Urinary bladder (tissue), 4 donors: ENCODE results near the gene CA5A. TPM values are rescaled to one million over a fixed set of nuclear protein-coding genes. Genes with fewer than 3 reads are reported as not detected.

Experiments
- DNase-seq: peaks from one replicate; pipeline ENCODE4 v3.0.0-alpha.2; 2015; ENCODE audit errors: extremely low spot score
- H3K27ac ChIP-seq: one replicate; pipeline ENCODE4 v1.5.1; 2013; ENCODE audit warnings: low read depth, mild to moderate bottlenecking, moderate library complexity
- H3K36me3 ChIP-seq: one replicate; pipeline ENCODE4 v1.6.1; 2013; ENCODE audit warnings: mild to moderate bottlenecking, moderate library complexity; ENCODE audit not compliant: insufficient read depth
- H3K4me1 ChIP-seq: one replicate; pipeline ENCODE4 v1.6.1; 2013; ENCODE audit warnings: mild to moderate bottlenecking, moderate library complexity; ENCODE audit not compliant: insufficient read depth
- H3K4me3 ChIP-seq: one replicate; pipeline ENCODE4 v1.5.1; 2013; ENCODE audit warnings: low read depth, low read length
- WGBS: extraction: QIAGEN DNeasy Blood & Tissue Kit; methylation state at CpG from one replicate; pipeline ENCODE4 v1.1.7; 2013; 5-methylcytosine and 5-hydroxymethylcytosine counted together
- polyA plus RNA-seq: library from polyadenylated mRNA; stranded (reverse); fragments of 200-250 nt; gene quantifications from one replicate; pipeline ENCODE4 v1.2.3, GENCODE V29; 2013
- total RNA-seq: library from RNA; depleted of rRNA; stranded (reverse); fragments of >200 nt; gene quantifications from one replicate; pipeline ENCODE4 v1.2.3, GENCODE V29; 2014
- donor health status: healthy with polysubstance abuse.
- donor health status: healthy.

The CA5A gene
- total and polyA plus RNA-seq, 2 donors, result not detected

DNA sequence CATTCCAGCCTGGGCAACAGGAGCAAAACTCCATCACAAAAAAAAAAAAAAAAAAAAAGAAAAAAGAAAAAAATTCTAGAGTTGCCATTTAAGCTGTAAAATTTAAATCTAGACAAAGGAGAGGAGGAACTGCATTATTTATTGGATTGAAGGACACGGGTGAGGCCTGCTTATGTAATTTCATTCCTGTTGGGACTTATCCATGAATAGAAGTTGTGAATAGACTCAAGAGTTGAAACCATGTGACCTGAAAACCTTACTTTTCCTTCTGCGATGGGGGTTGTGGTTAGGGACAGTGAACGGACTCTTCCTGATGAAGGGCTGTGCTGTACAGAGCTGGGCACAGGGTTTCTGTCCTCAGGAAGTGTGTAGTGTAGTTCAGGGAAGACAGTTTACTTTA is 37.4 kb upstream of the CA5A start:
- no peak for DNase-seq
- Histone ChIP-seq H3K4me1 (no peaks in the 10 kb centered on the region), H3K36me3 (no peaks in the 10 kb centered on the region), H3K27ac (no peak overlapping the region), H3K4me3 (no peak overlapping the region)
- WGBS, result 82% methylated on average over 3 of the region's 3 CpGs

DNA sequence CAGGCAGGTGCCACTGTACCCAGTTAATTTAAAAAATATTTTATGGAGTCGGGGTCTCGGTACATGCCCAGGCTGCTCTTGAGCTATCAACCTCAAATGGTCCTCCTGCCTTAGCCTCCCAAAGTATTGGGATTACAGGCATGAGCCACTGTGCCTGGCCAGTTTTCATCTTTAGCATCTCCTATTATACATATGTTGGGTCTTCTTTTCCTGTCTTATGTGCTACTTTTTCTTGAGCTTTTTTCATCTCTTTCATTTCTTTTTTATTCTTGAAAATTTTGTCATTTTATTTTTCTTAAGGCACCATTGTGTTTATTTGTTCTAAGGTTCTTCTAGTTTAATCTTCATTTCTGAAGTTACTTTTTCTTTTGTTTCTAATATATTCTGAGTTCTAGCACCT is 35.6 kb upstream of the CA5A start:
- Histone ChIP-seq H3K36me3 (no peaks in the 10 kb centered on the region), H3K27ac (no peak overlapping the region), H3K4me3 (no peak overlapping the region), H3K4me1 (no peaks in the 10 kb centered on the region)
- no peak for DNase-seq
- 96% methylated on average over 2 of the region's 2 CpGs for WGBS

DNA sequence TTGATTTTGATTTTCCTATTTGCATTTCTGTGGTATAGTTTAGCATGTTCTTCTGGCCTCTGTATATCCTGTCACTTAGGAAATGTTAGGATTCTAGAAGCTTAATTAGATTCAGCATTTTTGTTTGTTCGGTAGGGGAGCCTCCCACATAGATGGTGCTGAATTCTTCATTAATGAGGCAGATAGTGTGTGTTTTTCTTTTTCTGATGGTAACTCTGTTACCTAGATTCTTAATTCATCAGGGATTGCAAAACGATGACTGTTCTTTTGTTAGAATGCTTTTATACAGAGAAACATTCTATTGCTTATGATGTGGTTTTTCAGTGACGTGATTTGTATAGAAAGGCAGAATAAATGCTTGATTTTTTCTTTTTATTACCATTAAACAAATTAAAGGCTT is 33.9 kb upstream of the CA5A start:
- Histone ChIP-seq H3K27ac (no peak overlapping the region), H3K4me3 (no peak overlapping the region), H3K36me3 (no peaks in the 10 kb centered on the region), H3K4me1 (peaks cover 2% of the 10 kb centered on the region)
- 74% methylated on average over 3 of the region's 3 CpGs for WGBS
- no peak for DNase-seq

DNA sequence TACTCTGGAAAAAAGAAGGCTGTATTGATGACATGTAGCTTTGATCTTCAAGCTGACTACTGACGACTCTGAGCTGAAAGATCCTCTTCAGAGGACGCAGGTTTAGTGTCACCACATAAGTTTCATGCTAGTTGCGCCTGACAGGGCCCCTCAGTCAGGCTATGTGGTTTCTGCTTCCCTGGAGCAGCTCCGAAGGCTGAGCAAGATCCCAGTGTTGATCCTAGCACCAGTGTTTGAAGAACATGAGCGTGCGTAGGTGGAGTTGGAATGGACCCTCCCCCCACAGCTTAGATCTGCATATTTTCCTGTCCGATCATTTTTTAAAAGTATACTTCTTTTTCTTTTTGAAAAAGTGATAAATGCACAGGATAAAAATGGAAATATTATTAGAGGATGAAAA is 32.2 kb upstream of the CA5A start:
- DNase-seq, result no peak

DNA sequence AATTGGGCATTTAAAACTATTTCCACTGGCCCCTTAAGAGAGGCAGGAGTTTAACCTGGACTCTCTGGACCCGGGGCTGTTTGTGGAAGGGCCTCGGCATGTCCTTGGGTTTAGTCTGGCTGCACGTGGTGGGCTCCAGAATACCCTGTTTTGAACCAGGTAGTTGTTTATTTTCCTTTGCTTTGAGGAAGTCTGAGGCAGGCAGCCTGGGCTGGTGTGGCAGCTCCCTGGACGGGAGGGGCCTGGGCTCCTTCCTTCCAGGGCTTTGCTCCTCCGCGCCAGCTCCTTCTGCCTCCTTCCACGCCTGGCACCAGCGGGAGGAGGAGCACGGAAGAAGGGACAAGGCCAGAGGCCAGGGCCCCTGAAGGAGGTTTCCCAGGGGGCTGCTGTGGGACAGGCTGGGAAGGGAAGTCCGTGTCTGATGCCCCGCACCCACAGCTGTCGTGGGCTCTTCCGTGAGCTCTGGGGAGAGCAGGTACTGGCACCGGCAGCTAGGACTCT is 30.4 kb upstream of the CA5A start:
- H3K4me1 ChIP-seq, result peaks cover 2% of the 10 kb centered on the region
- H3K27ac ChIP-seq, result peak overlapping the region; percentile 42
- 20% methylated on average over 14 of the region's 14 CpGs for WGBS
- DNase-seq, result no peak
- H3K4me3 ChIP-seq, result no peak overlapping the region
- H3K36me3 ChIP-seq, result no peaks in the 10 kb centered on the region

More for the DNA sequence above, 32.2 kb upstream of the CA5A start:
- H3K36me3 ChIP-seq, result no peaks in the 10 kb centered on the region
- WGBS, result 61% methylated on average over 7 of the region's 7 CpGs
- H3K4me1 ChIP-seq, result peaks cover 2% of the 10 kb centered on the region
- no peak overlapping the region for H3K27ac ChIP-seq
- no peak overlapping the region for H3K4me3 ChIP-seq

DNA sequence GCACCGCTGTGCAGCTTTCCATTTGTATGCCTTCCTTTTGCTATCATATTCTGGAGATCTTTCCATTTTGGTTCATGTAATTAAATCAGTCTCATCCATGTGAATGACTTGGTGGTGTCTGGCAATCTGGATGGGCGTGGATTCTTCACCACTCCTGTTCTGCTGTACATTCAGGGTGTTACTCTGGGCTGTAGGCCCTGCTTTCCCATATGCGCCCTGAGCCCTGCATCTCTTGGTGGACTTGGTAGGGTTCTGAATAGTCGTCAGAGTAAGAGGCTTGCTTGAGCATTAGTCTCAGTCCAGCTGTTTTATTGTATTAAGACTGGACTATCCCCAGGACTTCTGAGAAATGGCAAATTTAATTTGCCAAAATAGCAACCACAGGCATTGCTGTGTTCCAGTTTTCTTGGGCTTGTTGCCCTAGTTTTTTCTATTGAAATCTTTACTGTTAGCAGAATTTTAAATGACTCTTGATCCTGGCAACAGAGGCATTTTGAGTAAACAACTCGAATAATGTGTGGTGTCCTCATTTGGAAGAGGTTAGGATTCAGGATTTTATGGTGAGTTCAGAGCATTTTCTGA is 29.8 kb upstream of the CA5A start:
- H3K4me1 ChIP-seq, result peaks cover 2% of the 10 kb centered on the region
- DNase-seq, result no peak
- no peak overlapping the region for H3K4me3 ChIP-seq

DNA sequence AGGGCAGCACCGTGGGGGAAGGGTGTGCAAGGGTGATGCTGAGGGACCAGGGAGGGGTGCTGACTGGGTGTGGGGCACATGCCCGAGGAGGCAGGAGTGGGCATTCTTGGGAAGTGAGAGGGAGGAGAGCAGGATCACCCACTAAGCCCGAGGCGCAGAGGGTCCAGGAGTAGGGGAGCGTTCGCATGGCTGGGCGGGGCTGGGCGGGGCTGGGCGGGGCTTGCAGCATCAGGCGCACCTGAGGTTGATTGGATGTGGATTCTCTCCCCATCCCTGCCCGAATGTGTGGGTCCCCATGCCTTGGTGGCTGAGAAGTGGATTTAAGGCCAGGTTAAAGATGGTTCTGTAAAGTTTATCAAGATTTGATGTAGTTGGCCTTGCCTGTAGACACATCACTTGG is 29.1 kb upstream of the CA5A start:
- no peak for DNase-seq
- no peaks in the 10 kb centered on the region for H3K36me3 ChIP-seq
- WGBS, result 79% methylated on average over 11 of the region's 11 CpGs
- no peak overlapping the region for H3K27ac ChIP-seq
- H3K4me1 ChIP-seq, result peaks cover 2% of the 10 kb centered on the region
- H3K4me3 ChIP-seq, result no peak overlapping the region

More for the DNA sequence above, 29.8 kb upstream of the CA5A start:
- no peaks in the 10 kb centered on the region for H3K36me3 ChIP-seq
- WGBS, result 52% methylated on average over 5 of the region's 5 CpGs
- no peak overlapping the region for H3K27ac ChIP-seq

DNA sequence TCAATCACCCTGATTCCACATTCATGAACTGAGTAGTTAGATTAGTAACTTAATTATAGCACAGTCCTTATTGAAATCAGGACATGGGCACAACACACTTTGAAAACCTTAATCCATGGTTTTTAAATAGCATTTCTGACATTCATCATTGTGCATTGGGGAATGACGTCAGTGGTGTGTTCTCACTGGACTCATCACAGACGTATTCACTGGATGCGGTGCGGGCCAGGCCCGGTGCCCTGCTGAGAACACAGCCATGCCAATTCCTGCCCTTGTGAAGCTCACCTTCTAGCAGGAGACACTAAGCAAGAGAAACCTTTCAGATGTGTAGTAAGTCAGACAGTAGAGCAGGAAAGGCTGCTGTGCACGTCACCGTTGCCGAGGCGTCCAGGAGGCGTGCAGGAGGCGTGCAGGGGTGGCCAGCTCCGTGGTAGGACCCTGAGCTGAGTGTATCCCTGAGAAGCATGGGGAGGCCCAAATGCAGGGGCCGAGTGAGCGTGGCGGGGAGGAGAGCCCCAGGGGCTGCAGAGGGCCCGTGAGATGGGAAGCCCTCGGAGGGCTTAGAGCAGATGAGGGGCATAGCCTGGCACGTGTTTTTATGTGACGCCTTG is 27.8 kb upstream of the CA5A start:
- Histone ChIP-seq H3K4me1 (peaks cover 2% of the 10 kb centered on the region), H3K36me3 (no peaks in the 10 kb centered on the region), H3K27ac (no peak overlapping the region), H3K4me3 (no peak overlapping the region)
- 88% methylated on average over 19 of the region's 19 CpGs for WGBS
- no peak for DNase-seq

DNA sequence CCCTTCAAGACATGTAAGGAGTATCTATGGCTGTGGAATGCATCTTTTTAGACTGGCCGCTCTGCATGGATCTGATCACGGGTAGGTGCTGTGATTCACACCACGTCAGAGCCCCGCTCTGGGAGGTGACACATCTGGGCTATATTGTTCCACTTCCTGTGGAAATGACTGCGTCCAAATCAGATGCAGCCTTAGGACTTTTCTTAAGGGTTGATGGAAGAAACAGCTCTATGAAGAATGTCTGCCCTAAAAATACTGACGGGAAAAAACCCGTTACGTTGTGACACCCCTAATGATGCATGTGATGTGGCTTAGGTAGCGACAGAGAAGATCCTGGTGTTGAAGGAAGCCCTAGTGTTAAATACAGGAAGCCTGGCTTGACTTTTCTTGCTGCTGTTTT is 27.1 kb upstream of the CA5A start:
- Histone ChIP-seq H3K27ac (no peak overlapping the region), H3K4me3 (no peak overlapping the region), H3K4me1 (peaks cover 2% of the 10 kb centered on the region), H3K36me3 (no peaks in the 10 kb centered on the region)
- WGBS, result 74% methylated on average over 9 of the region's 9 CpGs
- no peak for DNase-seq

DNA sequence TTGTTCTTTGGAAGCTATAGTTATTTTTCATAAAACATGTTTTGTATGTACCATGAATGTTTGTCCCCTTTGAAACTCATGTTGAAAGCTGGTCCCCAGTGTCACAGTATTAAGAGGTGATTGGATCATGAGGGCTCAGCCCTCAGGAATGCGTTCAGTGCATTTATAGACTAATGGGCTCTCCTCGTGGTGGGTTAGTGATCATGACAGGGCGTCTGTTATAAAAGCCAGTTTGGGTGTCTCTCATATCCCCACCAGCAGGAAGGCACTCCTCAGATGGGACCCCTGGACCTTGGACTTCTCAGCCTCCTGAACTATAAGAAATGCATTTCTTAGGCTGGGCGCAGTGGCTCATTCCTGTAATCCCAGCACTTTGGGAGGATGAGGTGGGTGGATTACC is 25.3 kb upstream of the CA5A start:
- Histone ChIP-seq H3K36me3 (no peaks in the 10 kb centered on the region), H3K4me1 (no peaks in the 10 kb centered on the region), H3K4me3 (no peak overlapping the region), H3K27ac (no peak overlapping the region)
- DNase-seq, result no peak
- 77% methylated on average over 4 of the region's 4 CpGs for WGBS

DNA sequence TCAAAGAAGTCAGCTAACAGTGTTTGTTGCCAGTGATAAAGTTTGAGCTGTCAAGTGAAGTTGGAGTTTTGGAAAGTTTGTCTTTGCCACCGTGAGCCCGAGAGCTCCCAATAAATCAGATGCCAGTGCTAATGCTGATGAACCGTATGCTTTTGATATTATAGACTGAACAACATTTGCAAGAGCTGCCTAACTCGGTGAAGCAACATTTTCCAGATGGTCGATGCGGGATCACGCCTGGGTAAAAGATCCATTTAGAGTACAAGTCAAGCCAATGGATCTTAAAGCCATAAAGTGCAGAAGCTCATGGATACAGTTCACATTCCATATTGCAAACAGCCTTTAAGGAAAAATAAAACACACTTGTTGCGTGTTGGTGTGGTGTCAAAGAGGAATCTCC is 24.5 kb upstream of the CA5A start:
- no peaks in the 10 kb centered on the region for H3K36me3 ChIP-seq
- 75% methylated on average over 8 of the region's 8 CpGs for WGBS

DNA sequence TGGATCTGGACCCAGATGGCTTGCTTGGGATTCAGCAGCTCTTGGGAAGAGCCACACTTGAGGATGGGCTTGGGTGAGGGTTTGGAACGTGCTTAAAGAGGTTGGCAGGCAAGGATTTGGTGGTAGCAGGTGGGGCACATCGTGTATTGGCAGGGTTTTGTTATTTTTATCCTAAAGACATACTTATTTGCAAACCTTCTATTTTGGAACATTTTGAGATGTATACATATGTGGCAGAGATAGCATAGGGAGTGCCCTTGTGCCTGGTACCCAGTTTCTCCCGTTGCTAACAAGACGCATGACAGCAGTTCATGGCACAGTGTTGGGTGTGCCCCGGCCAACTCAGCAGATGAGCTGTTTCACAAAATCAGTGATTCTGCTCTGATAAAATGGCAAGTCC is 24.0 kb upstream of the CA5A start:
- H3K36me3 ChIP-seq, result no peaks in the 10 kb centered on the region
- no peak for DNase-seq
- no peak overlapping the region for H3K27ac ChIP-seq
- H3K4me3 ChIP-seq, result no peak overlapping the region
- WGBS, result 83% methylated on average over 5 of the region's 5 CpGs
- no peaks in the 10 kb centered on the region for H3K4me1 ChIP-seq

More for the DNA sequence above, 24.5 kb upstream of the CA5A start:
- no peak overlapping the region for H3K4me3 ChIP-seq
- no peaks in the 10 kb centered on the region for H3K4me1 ChIP-seq
- H3K27ac ChIP-seq, result no peak overlapping the region
- DNase-seq, result no peak

DNA sequence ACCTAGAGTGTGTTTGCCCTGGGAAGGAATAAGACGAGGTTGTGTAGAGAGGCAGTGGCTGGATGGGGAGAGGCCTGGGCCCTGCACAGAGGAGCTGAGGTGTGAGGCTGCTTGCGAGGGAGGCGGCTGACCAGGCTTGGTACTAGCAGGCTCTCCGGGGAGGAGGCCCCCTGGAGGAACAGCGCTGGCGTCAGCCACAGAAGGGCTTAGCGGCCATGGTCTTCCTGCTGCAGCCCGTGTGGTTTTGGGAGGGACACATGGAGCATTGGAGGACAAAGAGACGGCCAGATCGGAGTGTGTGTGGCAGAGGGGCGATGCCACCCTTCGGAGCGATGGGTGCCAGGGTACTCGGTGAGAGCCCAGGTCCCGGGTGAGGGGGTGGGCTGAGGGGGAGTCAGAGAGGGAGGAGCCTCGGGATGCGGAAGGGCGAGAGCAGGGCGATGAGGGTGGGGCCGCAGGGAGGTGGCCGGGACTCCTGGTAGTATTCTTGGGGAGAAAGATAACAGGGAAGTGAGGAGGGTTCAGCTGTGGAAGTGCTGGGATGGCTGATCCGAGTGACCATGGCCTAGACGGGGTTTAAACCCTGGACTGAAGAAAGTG is 23.2 kb upstream of the CA5A start:
- H3K4me3 ChIP-seq, result no peak overlapping the region

DNA sequence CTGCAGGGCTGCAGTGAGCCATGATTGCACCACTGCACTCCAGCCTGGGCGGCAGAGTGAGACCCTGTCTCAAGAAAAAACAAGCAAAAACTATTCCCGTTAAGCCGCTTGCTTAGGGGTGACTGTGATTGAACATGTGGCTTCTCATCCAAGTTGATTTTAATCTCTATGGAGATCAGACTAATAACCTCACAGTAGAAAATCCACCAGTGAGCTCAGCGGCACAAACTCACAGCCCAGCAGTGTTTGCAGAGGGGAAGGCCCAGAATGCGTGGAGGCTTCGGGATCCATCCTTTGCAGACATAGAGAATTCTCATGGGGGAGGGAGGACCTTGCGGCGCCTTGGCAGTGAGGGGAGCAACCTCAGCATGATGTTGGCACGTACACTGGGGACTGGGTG is 22.3 kb upstream of the CA5A start:
- 89% methylated on average over 9 of the region's 9 CpGs for WGBS
- Histone ChIP-seq H3K27ac (no peak overlapping the region), H3K36me3 (no peaks in the 10 kb centered on the region), H3K4me3 (no peak overlapping the region), H3K4me1 (no peaks in the 10 kb centered on the region)
- no peak for DNase-seq

More for the DNA sequence above, 23.2 kb upstream of the CA5A start:
- DNase-seq, result no peak
- H3K4me1 ChIP-seq, result no peaks in the 10 kb centered on the region
- H3K27ac ChIP-seq, result no peak overlapping the region
- no peaks in the 10 kb centered on the region for H3K36me3 ChIP-seq
- WGBS, result 85% methylated on average over 23 of the region's 23 CpGs
